GM10847 (cell line): ENCODE measurements around the gene NIPAL4.

ENCODE experiments used
- POLR2A ChIP-seq: IDR thresholded peaks from 2 replicates; pipeline ENCODE4 v1.6.1; 2011; ENCODE audit not compliant: insufficient read length; ENCODE audit errors: extremely low read depth

Gene NIPAL4

GRCh38 chr5:157476702-157477408, 16.8 kb downstream of the NIPAL4 start:
- TF ChIP-seq POLR2A: no peak

- no peak for TF ChIP-seq POLR2A
Observed at GRCh38 chr5:157477814-157478494, 17.9 kb downstream of the NIPAL4 start.

- TF ChIP-seq POLR2A: no peak
Observed at GRCh38 chr5:157478726-157479125, 18.7 kb downstream of the NIPAL4 start.

- TF ChIP-seq POLR2A: no peak
Observed at GRCh38 chr5:157479166-157479565, 19.2 kb downstream of the NIPAL4 start.

GRCh38 chr5:157479612-157480510, 19.8 kb downstream of the NIPAL4 start:
- TF ChIP-seq POLR2A: no peak

GRCh38 chr5:157481265-157481664, 21.3 kb downstream of the NIPAL4 start:
- no peak for TF ChIP-seq POLR2A

- TF ChIP-seq POLR2A: no peak
Observed at GRCh38 chr5:157481666-157482065, 21.7 kb downstream of the NIPAL4 start.

GRCh38 chr5:157484768-157485167, 24.8 kb downstream of the NIPAL4 start:
- no peak for TF ChIP-seq POLR2A

GRCh38 chr5:157485340-157485739, 25.3 kb downstream of the NIPAL4 start:
- TF ChIP-seq POLR2A: no peak

- TF ChIP-seq POLR2A: no peak
Observed at GRCh38 chr5:157485811-157486210, 25.8 kb downstream of the NIPAL4 start.

- no peak for TF ChIP-seq POLR2A
Observed at GRCh38 chr5:157486221-157486681, 26.2 kb downstream of the NIPAL4 start.

GRCh38 chr5:157486861-157487260, 26.8 kb downstream of the NIPAL4 start:
- TF ChIP-seq POLR2A: no peak

- no peak for TF ChIP-seq POLR2A
Observed at GRCh38 chr5:157487358-157487757, 27.3 kb downstream of the NIPAL4 start.

- no peak for TF ChIP-seq POLR2A
Observed at GRCh38 chr5:157491471-157491995, 31.5 kb downstream of the NIPAL4 start.

GRCh38 chr5:157492886-157493285, 32.9 kb downstream of the NIPAL4 start:
- TF ChIP-seq POLR2A: no peak
